Activated naive CD4-positive, alpha-beta T cell (primary cell): Measurements from ENCODE around the gene CDADC1.
A peak's percentile ranks its signal among the peaks of the same experiment; 100 is the strongest.

Source experiments
- DNase-seq, 4 experiments: peaks; one replicate each; lab custom pipeline; 2025; lab: John Stamatoyannopoulos, UW

Gene CDADC1

DNA sequence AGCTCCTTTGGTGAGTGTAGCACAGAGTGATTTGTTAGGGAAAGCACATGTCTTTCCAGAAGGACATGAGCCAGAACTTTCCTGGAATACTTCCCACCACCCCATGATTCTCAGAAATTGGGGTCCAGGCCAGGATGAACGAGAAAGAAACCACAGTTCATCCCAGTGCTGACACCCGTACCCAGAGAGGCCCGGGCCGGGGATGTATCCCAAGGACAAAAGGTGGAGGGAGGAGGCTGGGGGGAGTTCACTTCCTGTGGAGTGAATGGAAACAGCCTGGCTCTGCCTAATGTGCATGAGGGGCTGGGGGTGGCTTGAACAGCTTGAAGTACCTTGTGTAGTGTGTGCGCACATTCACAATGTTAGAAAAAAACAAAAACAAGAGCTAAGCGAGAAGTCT is 47.5 kb downstream of the CDADC1 start:
- no peak for DNase-seq

DNA sequence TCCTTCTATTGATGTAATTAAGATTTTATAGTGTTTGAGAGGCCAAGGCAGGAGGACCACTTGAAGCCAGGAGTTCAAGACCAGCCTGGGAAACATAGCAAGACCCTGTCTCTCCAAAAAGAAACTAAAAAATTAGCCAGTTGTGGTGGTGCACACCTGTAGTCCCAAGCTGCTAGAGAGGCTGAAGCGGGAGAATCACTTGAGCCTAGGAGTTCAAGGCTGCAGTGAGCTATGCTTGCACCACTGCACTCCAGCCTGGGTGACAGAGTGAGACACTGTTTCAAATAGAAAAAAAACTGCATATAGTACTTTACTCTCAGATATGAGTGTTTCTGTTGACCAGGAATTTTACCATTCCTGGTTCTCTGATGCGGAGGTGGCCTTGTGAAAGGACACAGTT is 48.9 kb downstream of the CDADC1 start:
- DNase-seq: no peak

DNA sequence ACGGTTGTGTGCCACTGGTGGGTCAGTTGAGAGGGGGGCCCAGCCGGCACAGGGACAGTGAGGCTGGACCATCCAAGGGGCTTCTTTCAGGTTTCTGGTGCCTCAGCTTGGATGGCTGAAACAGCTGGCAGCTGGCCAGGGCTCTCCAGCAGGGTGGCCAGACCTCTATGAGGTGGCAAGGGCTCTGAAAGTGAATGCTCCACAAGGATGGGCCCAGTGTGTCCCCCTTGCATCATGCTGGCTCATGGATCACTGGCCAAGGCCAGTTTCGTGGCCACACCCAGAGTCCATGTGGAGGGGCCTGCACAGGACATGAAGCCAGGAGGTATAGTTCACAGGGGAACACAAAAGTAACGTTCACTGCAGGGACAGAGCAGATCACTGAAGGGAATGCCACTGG is 49.6 kb downstream of the CDADC1 start:
- DNase-seq: no peak

DNA sequence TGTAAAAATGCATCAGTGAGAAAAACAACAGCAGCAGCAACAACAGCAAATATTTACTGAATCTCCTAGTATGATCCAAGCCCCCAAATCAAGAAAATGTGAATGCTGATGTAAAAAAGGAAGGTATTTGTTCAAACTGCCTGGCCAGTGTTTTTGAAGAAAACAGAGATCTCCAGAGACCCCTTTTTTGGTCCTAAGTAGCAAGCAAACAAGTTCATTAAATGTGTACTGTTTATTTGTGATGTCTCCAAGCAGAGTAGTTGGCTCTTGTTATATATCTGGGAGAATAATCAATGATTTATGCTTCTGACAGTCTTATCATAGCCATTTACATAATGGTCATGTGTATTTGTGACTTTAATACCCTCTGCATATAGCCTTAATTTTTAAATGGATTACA is 50.7 kb downstream of the CDADC1 start:
- DNase-seq: no peak

DNA sequence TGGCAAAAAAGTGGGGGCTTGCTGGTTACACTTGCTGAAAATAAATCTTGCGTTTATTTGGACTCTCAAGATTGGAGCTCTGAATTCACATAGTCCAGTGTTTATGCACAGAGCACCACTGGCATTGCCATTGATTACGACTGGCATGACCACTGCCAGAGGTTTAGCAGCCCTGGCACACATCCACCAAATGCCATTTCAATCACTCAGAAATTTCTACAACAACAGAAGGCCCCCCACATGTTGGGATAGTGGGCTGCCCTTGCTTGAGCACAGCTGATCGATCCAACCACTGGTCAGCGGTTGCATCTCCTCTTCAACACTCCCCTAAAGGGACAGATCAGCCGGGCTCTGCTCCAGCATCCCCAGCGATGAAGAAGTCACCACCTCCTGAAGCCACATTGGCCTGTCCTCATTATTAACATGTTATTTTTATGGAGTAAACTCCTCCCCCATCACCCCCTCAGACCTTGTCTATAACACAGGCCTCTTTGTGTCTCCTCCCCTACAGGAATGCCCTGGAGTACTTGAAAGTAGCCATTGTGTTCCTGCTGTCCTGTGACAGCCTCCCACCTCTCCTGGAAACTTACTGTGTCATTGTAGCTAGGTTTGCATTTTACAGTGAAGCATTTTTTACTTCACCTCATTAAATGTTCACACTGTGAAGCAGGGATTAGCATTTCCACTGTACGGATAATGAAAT is 51.3 kb downstream of the CDADC1 start:
- DNase-seq: no peak

DNA sequence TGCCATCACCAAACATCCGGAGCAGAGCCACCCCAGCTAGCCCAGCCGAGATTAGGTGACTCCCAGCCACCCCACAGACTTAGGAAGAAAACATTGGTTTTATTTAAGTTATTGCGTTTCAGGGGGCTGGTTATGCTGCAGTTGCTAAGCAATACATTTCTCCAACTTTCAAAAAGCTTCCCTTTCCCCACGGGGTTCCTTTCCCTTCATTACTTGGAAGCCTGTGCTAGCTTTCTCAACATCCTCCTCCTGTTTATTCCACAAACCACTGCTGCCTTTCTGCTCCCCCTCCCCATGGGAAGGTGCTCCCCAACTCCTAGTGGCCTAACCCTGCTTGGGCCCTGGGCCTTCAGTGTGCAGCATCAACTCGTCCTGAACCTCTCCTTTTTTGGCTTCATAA is 52.6 kb downstream of the CDADC1 start:
- DNase-seq: no peak

DNA sequence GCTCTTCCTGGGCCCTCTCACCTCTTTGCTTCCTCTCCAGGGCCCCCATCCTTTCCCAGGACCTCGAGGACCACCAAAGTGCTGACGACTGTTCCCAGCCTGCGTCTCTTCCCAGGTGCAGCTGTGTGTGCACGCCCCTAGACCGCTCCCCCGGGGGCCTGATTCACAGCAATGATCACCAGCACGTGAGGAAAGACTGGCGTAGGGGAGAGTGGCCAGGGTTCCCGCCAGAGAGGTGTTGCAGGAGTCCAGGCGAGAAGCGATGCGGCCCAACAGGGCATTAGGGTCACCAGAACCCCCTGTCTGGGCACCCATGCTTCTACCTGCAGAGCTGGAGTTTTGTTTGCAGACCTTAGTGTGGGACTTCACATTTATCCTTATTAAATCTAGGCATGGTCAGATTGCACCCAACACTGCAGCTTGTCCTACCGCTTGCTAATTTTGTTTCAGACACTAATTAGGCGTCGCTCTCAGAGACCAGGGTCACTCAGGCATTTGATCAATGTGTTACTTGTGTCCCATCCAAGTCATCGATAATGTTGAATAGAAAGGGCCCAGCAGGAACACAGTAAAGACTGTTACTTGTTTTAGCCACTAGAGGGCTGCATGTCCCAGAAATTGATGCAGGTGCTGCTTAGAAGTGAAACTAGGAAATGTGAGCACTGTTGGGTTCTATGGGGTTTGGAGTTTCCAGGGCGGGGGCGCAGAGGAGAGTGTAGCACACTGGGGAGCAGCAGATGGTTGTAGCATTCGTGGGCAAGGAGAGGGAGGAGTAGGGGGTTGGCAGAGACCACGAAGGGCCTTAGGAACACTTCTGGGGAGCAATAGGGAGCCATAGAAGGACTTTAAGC is 53.2 kb downstream of the CDADC1 start:
- DNase-seq: peak; percentile 11 to 33 (median 22)

DNA sequence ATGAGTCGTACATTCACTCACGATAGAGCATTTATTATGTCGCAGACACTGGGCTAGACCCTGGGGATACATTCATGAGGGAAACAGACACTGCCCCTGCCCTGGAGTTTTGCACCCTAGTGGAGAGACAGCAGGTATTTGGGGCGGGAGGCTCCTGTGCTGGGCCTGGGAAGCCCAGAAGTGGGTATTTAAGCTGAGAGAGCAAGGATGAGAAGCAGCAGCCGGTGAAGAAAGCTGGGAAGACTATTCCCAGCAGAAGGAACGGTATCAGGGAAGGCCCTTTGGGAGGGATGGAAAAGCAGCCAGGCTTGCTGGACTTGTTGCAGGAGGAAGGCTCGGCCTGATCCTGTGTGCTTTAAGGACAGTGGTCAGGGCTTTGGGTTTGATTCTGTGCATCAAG is 54.5 kb downstream of the CDADC1 start:
- DNase-seq: no peak

DNA sequence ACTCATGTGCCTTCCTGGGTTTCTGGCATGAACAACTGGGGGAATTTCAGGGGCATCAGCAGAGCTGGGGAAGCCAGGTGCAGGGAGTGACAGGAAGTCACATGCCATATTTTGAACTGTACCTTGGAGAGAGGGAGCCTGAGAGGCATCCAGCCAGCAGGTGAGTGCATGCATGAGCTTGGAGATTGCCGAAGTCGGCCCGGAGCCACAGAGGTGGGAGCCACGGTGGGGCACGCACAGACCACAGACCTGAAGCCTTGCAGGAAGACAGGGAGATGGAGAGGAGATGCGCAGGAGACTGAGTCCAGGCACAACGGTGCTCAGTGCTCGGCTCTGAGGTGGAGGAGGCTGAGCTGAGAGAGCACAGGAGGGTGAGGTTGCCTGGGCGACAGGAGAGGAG is 55.1 kb downstream of the CDADC1 start:
- DNase-seq: no peak

DNA sequence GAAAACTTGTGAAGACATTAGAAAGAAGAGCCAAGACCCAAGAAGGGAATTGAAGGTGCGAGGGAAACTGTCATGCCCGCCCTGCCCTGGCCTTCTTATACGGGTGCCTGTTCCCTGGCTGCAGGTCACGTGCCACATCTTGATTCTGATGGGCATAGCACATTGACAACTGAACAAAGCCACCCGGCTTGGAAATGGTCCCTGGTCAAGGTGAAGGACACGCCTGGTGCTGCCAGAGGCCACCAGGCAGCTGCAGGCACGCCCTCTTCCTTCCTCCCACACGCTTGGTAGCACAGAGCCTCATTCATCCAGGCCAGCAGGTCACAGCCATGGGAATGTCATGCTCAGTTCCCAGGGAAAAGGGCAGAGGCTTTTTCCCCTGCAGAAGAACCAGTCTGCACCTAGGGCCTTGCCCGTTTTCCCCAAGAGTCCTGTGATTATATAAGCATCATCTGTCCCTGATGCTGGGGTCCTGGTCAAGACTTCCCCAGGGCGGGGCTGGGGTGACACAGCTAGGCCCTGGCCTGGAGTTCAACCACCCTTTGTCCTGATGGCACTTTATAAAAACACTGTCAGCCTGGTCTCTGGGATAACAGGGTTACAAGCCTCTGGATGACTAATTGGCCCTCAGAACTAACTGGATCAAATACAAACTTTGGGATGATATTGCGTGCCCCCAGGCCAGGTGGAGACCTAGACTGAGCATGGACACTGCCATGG is 56.0 kb downstream of the CDADC1 start:
- no peak for DNase-seq

DNA sequence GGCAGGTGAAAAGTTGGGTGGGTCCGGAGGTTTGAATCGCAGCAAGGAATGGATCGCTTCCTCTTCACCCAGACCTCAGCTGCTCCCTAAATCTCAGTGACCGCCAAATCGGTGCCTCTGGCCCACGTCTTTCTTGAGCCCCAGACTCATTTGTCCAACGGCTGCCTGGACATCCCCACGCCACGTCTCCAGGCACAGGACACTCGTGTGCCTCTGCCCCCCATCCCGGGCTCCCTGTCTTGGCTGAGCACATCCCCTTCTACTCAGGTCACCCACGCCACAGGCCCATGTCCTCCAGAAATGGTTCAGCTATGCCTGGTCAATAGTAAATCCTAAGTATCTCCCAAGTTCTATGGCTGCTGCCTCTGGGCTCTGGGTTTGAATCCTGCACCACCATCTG is 56.6 kb downstream of the CDADC1 start:
- DNase-seq: no peak

DNA sequence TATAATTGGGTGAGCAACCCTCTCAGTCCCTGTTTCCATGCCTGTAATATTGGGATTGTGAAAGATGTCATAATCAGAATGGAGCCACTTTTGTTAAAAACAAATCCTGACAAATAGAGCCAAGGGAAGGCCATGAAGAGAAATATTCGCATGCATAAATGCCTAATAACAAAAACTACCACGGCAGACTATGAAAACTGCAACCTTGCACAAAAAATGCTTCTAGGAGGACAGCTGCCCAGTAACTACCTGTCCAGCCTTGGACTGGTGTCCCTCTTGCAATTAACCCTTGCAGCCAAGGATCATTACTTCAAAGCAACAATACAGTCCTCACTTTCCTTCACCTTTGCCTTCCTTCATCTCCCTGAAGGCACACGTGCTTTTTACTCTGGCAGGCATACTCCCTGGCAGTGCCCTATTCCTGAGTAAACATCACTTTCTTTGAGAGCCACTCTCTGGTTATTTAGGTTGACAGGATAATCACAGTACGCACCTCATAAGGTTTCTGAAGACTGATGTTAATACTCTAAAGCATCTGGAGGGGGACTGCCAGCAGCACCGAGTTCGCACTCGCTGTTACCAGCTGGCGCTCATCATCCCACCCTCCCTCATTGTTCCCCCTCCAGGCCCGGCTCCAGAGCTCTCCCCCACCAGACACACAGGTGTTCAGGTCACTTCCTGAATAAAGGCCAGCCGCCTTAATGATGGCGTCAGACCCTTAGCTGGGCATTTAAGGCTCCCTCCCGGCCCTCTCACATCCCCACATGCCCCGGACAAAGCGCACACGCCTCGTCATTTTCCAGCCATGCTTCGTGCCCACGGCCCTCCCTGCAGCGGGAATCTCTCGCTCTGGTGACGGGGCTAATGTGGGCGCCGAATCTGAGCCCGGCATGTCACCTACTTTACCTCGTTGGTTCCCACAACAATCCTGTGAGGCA is 57.3 kb downstream of the CDADC1 start:
- no peak for DNase-seq

DNA sequence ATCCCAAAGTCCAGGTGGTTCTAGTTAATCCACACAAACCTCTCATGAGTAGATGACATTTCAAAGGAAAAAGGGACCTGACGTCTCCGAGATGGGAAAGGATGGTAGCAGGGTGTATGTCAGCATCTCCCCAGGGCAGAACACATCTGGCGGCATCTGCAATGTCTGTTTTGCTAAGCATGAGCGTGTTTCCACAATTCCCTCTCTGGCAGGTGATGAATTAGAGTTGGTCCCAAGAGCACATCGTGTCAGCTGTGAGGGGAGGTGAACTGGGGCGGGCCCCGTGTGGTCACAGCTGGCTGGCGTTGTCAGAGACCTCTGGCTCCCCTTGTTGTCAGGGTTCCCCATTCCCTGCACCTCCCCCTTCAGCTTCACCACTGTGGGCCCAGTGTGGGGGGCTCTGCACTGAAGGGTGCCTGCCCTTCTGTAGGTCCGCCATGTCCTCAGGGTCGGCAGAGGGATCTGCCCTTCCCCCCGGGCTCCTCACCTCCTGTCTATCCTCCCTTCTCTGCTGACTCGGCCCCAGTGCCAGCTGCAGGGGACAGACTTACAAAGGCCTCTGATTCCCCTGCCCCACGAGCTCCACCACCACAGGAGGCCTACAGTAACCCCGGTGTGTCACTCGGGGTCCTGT is 58.2 kb downstream of the CDADC1 start:
- no peak for DNase-seq

DNA sequence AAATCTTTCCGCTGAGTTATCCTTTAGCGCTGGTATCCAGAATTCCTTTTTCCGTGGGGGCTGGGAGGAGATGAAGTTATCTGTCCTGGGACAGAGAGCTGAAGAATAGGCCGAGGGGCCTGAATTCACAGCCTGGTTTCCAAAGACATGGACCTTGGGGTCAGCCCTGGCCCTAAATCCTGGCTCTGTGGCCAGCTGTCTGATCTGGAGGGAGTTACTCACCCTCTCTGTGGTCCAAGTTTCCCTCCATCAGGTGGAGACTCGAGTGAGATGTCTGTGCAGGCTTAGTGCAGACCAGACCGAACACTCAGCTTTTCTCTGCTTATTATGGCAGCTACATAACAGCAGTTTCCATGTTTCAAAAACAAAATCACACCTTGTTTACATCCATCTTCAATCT is 59.6 kb downstream of the CDADC1 start:
- DNase-seq: no peak

DNA sequence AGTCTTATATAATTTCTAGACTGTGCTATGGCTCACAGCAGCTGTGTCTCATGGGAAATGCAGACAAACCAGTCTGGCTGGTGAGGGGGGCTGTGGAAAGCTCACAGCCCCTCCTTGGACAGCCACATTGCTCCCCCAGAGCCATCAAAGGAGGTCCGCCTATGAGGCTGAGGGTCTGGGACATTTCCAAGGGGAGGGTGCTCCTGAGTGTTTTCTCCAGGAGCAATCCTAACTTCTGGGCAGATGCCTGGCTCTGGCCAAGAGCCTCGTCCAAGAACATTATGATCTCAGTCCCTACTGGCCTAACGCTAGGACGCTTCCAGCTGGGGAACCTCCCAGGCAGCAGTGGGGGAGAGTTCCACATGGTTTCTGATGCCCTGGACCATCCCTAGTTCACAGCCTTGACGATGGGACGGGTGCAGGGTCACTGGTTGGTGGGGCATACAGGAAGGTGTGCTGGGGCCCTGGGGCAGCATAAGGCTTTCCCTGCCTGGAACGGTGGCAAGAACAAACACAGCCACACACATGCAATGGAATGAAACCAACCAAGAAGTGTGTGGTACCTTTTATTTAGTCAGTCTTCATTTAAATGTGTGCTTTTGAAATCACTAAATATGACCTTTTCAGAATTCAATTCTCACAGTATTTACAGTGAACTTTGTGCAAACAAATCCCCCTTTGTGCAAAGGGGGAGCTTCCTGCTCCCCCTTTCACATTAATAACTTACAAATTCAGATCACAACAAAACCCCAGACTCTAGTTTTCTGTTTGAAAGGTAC is 60.6 kb downstream of the CDADC1 start:
- no peak for DNase-seq

DNA sequence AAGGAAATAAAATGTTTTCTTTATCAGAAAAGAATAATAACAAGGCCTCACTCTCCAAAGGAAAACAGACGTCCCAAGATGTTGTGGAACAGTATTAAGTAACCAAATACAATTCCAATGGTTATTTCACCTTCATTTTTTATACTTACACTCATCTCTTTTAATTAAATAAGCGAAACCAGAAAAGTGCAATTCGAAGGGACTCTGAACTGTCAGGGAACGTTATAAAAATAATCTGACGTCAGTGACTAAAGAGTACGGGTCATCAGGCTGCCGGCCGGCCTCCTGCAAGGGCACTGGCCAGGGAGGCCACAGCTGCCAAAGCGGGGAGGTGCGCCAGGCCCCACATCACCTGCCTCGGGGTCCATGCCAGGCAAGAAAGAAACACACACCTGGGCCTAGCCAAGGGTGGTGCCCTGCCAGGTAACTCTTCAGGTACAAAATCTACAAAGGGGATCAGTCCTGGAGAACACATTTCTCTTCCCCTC is 61.2 kb downstream of the CDADC1 start:
- no peak for DNase-seq

DNA sequence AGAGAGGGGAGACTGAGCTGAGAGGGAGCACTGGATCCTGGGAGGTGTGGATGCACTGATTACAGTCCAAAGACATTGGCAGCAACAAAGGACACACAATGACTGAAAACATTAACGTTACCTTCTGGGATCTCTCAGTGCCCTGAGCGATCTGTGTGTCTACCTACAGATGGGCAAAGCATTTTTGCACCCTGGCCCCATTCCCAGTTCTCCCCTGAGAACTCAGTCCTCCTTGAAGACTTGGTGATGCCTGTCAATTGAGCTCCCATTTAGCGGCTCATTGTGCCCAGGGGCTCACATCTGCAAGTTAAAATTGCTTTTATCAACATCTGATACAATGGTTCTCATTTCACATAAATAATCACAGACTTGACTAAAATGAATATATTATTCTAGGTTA is 62.5 kb downstream of the CDADC1 start:
- no peak for DNase-seq

DNA sequence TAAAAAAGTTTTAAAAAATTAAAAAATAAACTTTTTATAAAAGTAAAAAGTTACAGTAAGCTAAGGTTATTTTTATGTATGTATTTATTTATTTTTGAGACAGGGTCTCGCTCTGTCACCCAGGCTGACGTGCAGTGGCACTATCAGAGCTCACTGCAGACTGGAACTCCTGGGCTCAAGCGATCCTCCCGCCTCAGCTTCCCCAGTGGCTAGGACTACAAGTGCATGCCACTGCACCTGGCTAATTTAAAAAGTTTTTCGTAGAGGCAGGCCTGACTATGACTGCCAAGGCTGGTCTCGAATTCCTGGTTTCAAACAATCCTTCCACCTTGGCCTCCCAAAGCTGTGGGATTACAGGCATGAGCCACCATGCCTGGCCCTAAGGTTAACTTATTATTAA is 64.1 kb downstream of the CDADC1 start:
- DNase-seq: no peak

DNA sequence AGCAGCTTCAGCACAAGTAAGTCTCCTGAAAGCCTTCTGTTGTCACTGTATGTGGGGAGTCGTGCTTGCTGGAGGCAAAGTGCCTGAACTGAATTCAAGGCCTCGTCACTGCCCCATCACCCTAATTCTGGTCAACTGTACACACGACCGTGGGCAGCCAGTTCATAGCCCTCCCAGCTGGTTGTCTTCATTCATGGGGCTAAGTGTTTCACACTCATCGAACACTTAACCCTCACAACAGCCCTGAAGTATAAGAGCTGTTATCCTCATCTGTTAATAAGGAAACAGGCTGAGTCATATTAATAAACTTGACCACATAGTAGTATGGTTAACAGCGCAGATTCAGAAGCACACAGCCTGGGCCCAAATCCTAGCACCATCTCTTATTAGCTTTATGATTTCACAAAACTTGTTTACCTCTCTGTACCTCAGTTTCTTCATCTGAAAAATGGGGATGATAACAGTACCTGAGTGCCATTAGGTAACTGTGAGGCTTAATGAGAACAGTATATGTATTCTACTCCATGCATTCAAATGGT is 66.7 kb downstream of the CDADC1 start:
- no peak for DNase-seq

DNA sequence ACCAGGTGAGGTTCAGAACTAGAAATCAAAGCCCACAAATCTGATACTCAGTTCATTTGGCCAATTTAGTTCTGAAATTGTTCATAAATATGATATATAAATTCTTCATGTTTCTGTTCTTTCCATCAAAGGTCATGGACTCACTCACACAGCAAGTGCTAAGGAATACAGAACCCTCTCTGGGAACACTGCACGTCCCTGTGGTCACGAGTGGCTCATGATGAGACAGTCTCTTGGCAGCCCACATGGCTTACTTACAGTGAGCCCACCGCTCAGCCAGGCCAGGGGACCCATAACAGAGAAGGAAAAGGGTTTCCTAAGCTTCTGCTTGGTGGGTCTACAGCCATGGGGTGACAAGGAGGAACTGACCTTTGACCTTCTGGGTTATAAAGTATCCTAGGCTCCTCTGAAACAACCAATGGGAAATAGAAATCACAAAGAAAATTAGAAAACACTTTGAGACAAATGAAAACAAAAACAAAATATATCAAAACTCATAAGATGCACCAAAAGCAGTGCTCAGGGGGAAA is 67.4 kb downstream of the CDADC1 start:
- no peak for DNase-seq
